MCF 10A (cell line): ENCODE results near the gene ELL2. TPM values are rescaled to one million over a fixed set of nuclear protein-coding genes. Genes with fewer than 3 reads are reported as not detected.

Experiments
- BruUV-seq: library from RNA; stranded (reverse); fragments of 400-500 nt; replicated peaks from 2 replicates; lab custom pipeline; 2021; lab: Mats Ljungman, UMichigan
- CTCF ChIA-PET: fragments of 300-600 bp; sonication (Branson Sonifier 250); formaldehyde crosslinking; extraction: SDS; loops from one replicate; lab custom pipeline; 2021; ENCODE audit warnings: antibody characterized with exemption, inconsistent platforms; lab: Yijun Ruan, JAX
- POLR2A ChIA-PET: fragments of 300-600, 350-650 bp; sonication (Branson Sonifier 250); formaldehyde crosslinking; extraction: SDS; loops from one replicate; lab custom pipeline; 2020; ENCODE audit warnings: antibody characterized with exemption, inconsistent platforms; lab: Yijun Ruan, JAX
- DNase-seq: peaks from one replicate; pipeline ENCODE4 v3.0.0-alpha.2; 2018; ENCODE audit not compliant: unreplicated experiment
- H3K27ac Mint-ChIP-seq: one replicate; pipeline ENCODE4 v1.8.0; 2022; ENCODE audit warnings: mild to moderate bottlenecking, low read depth, mixed read lengths; ENCODE audit not compliant: unreplicated experiment
- H3K27me3 Mint-ChIP-seq: one replicate; pipeline ENCODE4 v1.8.0; 2022; ENCODE audit warnings: mixed read lengths; ENCODE audit not compliant: insufficient read depth, unreplicated experiment
- H3K36me3 Mint-ChIP-seq: one replicate; pipeline ENCODE4 v1.8.0; 2022; ENCODE audit warnings: mild to moderate bottlenecking, moderate library complexity, mixed read lengths; ENCODE audit not compliant: insufficient read depth, unreplicated experiment
- H3K4me1 Mint-ChIP-seq: one replicate; pipeline ENCODE4 v1.8.0; 2022; ENCODE audit warnings: mixed read lengths; ENCODE audit not compliant: insufficient read depth, unreplicated experiment
- H3K4me3 Mint-ChIP-seq: one replicate; pipeline ENCODE4 v1.8.0; 2022; ENCODE audit warnings: mild to moderate bottlenecking, moderate library complexity, mixed read lengths; ENCODE audit not compliant: unreplicated experiment
- H3K9me3 Mint-ChIP-seq: one replicate; pipeline ENCODE4 v1.8.0; 2022; ENCODE audit warnings: mixed read lengths; ENCODE audit not compliant: unreplicated experiment
- CTCF ChIP-seq: fragments of 200-600 bp; IDR thresholded peaks from one replicate; pipeline ENCODE4 v1.8.0; 2022; ENCODE audit warnings: antibody characterized with exemption, mild to moderate bottlenecking; ENCODE audit not compliant: unreplicated experiment
- intact Hi-C: fragments of 100-400 bp; cut with micrococcal nuclease; formaldehyde crosslinking; loops from 2 replicates; pipeline ENCODE4 v1.14.1; 2022
- total RNA-seq: library from RNA; stranded (reverse); gene quantifications from 2 replicates; pipeline ENCODE4 v1.2.3, GENCODE V29; 2022

Gene ELL2
- total RNA-seq, 1 experiment from 2014 or later = 147 TPM

GRCh38 chr5:95984287-95984938 lies 22.8 kb upstream of the ELL2 start:
- no peak for TF ChIP-seq CTCF
- intact Hi-C loops = no loop called here
- Mint-ChIP-seq H3K4me1 (no peaks in the 10 kb centered on the region), H3K4me3 (no peak overlapping the region), H3K27ac (no peak overlapping the region), H3K36me3 (no peaks in the 10 kb centered on the region), H3K9me3 (no peaks in the 10 kb centered on the region), H3K27me3 (no peaks in the 10 kb centered on the region)
- BruUV-seq = no TSS peak
- POLR2A ChIA-PET = interaction anchor here (1.1 to 1.2 kb wide), 2 partner anchors 12 to 101 kb away, joined by 3 read pairs; no protein-coding TSS in a partner anchor
- DNase-seq = no peak
- CTCF ChIA-PET = interaction anchor here (0.5 to 0.9 kb wide), 3 partner anchors 10 to 42 kb away, joined by 3 to 4 read pairs (median 3); no protein-coding TSS in a partner anchor

- H3K4me1 Mint-ChIP-seq = no peaks in the 10 kb centered on the region
These were observed 21.9 kb upstream of the ELL2 start for GRCh38 chr5:95983509-95983908.

GRCh38 chr5:95983080-95983479 lies 21.4 kb upstream of the ELL2 start:
- CTCF ChIA-PET = no interaction called here
- POLR2A ChIA-PET = no interaction called here
- Mint-ChIP-seq H3K36me3 (no peaks in the 10 kb centered on the region), H3K27ac (no peak overlapping the region), H3K9me3 (no peaks in the 10 kb centered on the region), H3K4me1 (no peaks in the 10 kb centered on the region), H3K4me3 (no peak overlapping the region), H3K27me3 (no peaks in the 10 kb centered on the region)
- intact Hi-C loops = no loop called here
- BruUV-seq = no TSS peak
- TF ChIP-seq CTCF = no peak
- DNase-seq = no peak

More at GRCh38 chr5:95983509-95983908, 21.9 kb upstream of the ELL2 start:
- ChIA-PET CTCF (interaction anchor here (0.6 kb wide), 2 partner anchors 366 to 424 kb away, joined by 3 to 4 read pairs; no protein-coding TSS in a partner anchor), POLR2A (no interaction called here)
- intact Hi-C loops = no loop called here
- no peak overlapping the region for H3K27ac Mint-ChIP-seq
- H3K4me3 Mint-ChIP-seq = no peak overlapping the region
- H3K27me3 Mint-ChIP-seq = no peaks in the 10 kb centered on the region
- no peak for DNase-seq
- H3K36me3 Mint-ChIP-seq = no peaks in the 10 kb centered on the region
- no peaks in the 10 kb centered on the region for H3K9me3 Mint-ChIP-seq
- TF ChIP-seq CTCF = no peak
- BruUV-seq = no TSS peak

- Mint-ChIP-seq H3K4me3 (no peak overlapping the region), H3K27me3 (no peaks in the 10 kb centered on the region), H3K9me3 (no peaks in the 10 kb centered on the region), H3K27ac (no peak overlapping the region), H3K36me3 (no peaks in the 10 kb centered on the region), H3K4me1 (no peaks in the 10 kb centered on the region)
- ChIA-PET POLR2A (no interaction called here), CTCF (interaction anchor here (1.1 kb wide), 1 partner anchor 19 kb away, joined by 3 read pairs; no protein-coding TSS in a partner anchor)
- no peak for DNase-seq
- TF ChIP-seq CTCF = no peak
- intact Hi-C loops = no loop called here
- no TSS peak for BruUV-seq
These were observed 15.0 kb upstream of the ELL2 start for GRCh38 chr5:95976606-95977005.
